K562 (cell line): ENCODE measurements around the gene BRD3. TPM values are rescaled to one million over a fixed set of nuclear protein-coding genes. Genes with fewer than 3 reads are reported as not detected.

Experiments
- ATAC-seq: fragments of 200-7000 bp; cut with Tn5 transposase; 3 replicates; pipeline ENCODE4 v1.9.1; 2020; ENCODE audit warnings: moderate library complexity
- BruUV-seq: library from RNA; stranded (reverse); fragments of 400-500 nt; replicated peaks from 2 replicates; lab custom pipeline; 2021; lab: Mats Ljungman, UMichigan
- CTCF ChIA-PET: fragments of 300-600 bp; formaldehyde crosslinking; extraction: SDS; loops from one replicate; lab custom pipeline; 2021; ENCODE audit warnings: low intra/inter-chr PET ratio; lab: Yijun Ruan, JAX
- POLR2A ChIA-PET: fragments of 300-600, 350-650 bp; sonication (Branson Sonifier 250); formaldehyde crosslinking; extraction: SDS; loops from one replicate; lab custom pipeline; 2021; ENCODE audit warnings: antibody characterized with exemption, inconsistent platforms; lab: Yijun Ruan, JAX
- DNase-seq, 4 experiments: peaks; one replicate each; pipeline versions ENCODE4 v3.0.0 to v3.0.0-alpha.2; 2011 to 2018; ENCODE audit warnings: low spot score in 3 of 4, mixed read lengths in 3 of 4; ENCODE audit errors: extremely low read depth in 1 of 4
- FAIRE-seq: peaks from 2 replicates; lab custom pipeline; 2011; peaks lifted over from hg19 to GRCh38; lab: Jason Lieb, UNC
- H2AFZ ChIP-seq: 2 replicates; pipeline ENCODE4 v1.6.0; 2011; ENCODE audit warnings: low read depth, low read length, control low read depth, inconsistent platforms
- H3K27ac ChIP-seq: fragments of 200-600 bp; 3 replicates; pipeline ENCODE4 v1.8.0; 2011; ENCODE audit warnings: low read depth, mild to moderate bottlenecking, control low read depth, inconsistent platforms, low read length, moderate library complexity, mixed read lengths; ENCODE audit errors: extremely low read depth
- H3K27me3 ChIP-seq, 2 experiments: fragments of 300-600 bp in 1 of 2; 2 replicates in 1 of 2; 3 replicates in 1 of 2; pipeline versions ENCODE4 v1.6.0 to v1.8.0; 2011; ENCODE audit warnings: inconsistent platforms in 2 of 2, low read length in 2 of 2, mild to moderate bottlenecking in 1 of 2, mixed read lengths in 1 of 2, moderate library complexity in 1 of 2; ENCODE audit not compliant: control insufficient read depth in 2 of 2, insufficient read depth in 2 of 2
- H3K36me3 ChIP-seq: fragments of 300-600 bp; 3 replicates; pipeline ENCODE4 v1.8.0; 2011; ENCODE audit warnings: mild to moderate bottlenecking, low read length, inconsistent platforms; ENCODE audit not compliant: control insufficient read depth, insufficient read depth
- H3K4me1 ChIP-seq, 2 experiments: fragments of 200-600 bp in 1 of 2; replicated peaks in 1 of 2; 2 replicates in 1 of 2; 3 replicates in 1 of 2; pipeline versions ENCODE4 v1.5.1 to v1.8.0; 2011; ENCODE audit warnings: inconsistent platforms in 2 of 2, low read length in 2 of 2, mild to moderate bottlenecking in 1 of 2, mixed read lengths in 1 of 2, moderate library complexity in 1 of 2; ENCODE audit not compliant: control insufficient read depth in 2 of 2, insufficient read depth in 2 of 2
- H3K4me2 ChIP-seq: 2 replicates; pipeline ENCODE4 v1.6.1; 2011; ENCODE audit warnings: low read length, control low read depth, inconsistent platforms, mixed read lengths; ENCODE audit not compliant: insufficient read depth
- H3K4me3 ChIP-seq: fragments of 200-600 bp; sonication (generic), shearing (Covaris generic); 2 replicates; pipeline ENCODE4 v1.5.1; 2016; ENCODE audit warnings: control low read depth, inconsistent platforms
- H3K79me2 ChIP-seq: fragments of 200-600 bp; 3 replicates; pipeline ENCODE4 v1.8.0; 2011; ENCODE audit warnings: low read length, inconsistent platforms; ENCODE audit not compliant: control insufficient read depth, insufficient read depth
- H3K9ac ChIP-seq, 2 experiments: 2 replicates each; pipeline versions ENCODE4 v1.6.0 to v1.6.1; 2011; ENCODE audit warnings: low read depth in 2 of 2, low read length in 2 of 2, control low read depth in 1 of 2, inconsistent platforms in 1 of 2, mild to moderate bottlenecking in 1 of 2, mixed read lengths in 1 of 2; ENCODE audit not compliant: insufficient read depth in 1 of 2
- H3K9me1 ChIP-seq: one replicate; pipeline ENCODE4 v1.6.0; 2011; ENCODE audit warnings: inconsistent platforms, mild to moderate bottlenecking, low read length, moderate library complexity; ENCODE audit not compliant: control insufficient read depth, insufficient read depth
- H3K9me3 ChIP-seq: replicated peaks from 2 replicates; pipeline ENCODE4 v1.5.1; 2011; ENCODE audit warnings: low read depth, low read length, inconsistent platforms; ENCODE audit not compliant: control insufficient read depth, insufficient read depth
- H4K20me1 ChIP-seq: replicated peaks from 2 replicates; pipeline ENCODE4 v1.6.1; 2011; ENCODE audit warnings: low read length, inconsistent platforms, mixed read lengths; ENCODE audit not compliant: control insufficient read depth, insufficient read depth
- CSDE1 ChIP-seq, 2 experiments: fragments of 450-650 bp; IDR thresholded peaks; 2 replicates each; pipeline ENCODE4 v1.6.1; 2016; ENCODE audit warnings: mild to moderate bottlenecking in 1 of 2
- SFPQ ChIP-seq: fragments of 200-400 bp; formaldehyde crosslinking; IDR thresholded peaks from 2 replicates; pipeline ENCODE4 v1.6.1; 2017; ENCODE audit warnings: mild to moderate bottlenecking, low read depth, low read length, moderate library complexity
- SREBF1 ChIP-seq: fragments of 150-350 bp; IDR thresholded peaks from 2 replicates; pipeline ENCODE4 v1.6.1; 2014; ENCODE audit warnings: antibody characterized with exemption, low read depth, low read length, borderline replicate concordance
- TAL1 ChIP-seq: fragments of 450-650 bp; IDR thresholded peaks from 2 replicates; pipeline ENCODE4 v1.6.1; 2016; ENCODE audit warnings: mild to moderate bottlenecking
- ZNF143 ChIP-seq: sonication (generic); formaldehyde crosslinking; IDR thresholded peaks from 2 replicates; pipeline ENCODE4 v1.9.0; 2022; ENCODE audit warnings: mild to moderate bottlenecking, missing genetic modification reagents
- ZNF584 ChIP-seq: fragments of 200-800 bp; sonication (Bioruptor generic); IDR thresholded peaks from 2 replicates; pipeline ENCODE4 v1.6.1; 2016; ENCODE audit warnings: low read depth, mild to moderate bottlenecking, missing genetic modification characterization, missing compliant biosample characterization
- WGBS: fragments of 100-300 bp; shearing (Covaris generic); methylation state at CpG from one replicate; pipeline ENCODE4 v1.1.6; 2016; ENCODE audit warnings: low coverage, mixed read lengths; ENCODE audit not compliant: insufficient coverage; ENCODE audit errors: missing lambda C conversion rate; 5-methylcytosine and 5-hydroxymethylcytosine counted together
- in situ Hi-C: fragments of 300-500 bp; cut with MboI; formaldehyde crosslinking; loops from 4 replicates; pipeline ENCODE4 v1.15.0; 2018; ENCODE audit warnings: inconsistent platforms, mixed read lengths
- intact Hi-C: fragments of 100-400 bp; cut with micrococcal nuclease; formaldehyde crosslinking; loops from 2 replicates; pipeline ENCODE4 v1.14.2; 2022
- polyA plus RNA-seq, 8 experiments: library from polyadenylated mRNA; depleted of rRNA in 4 of 8; stranded (reverse) in 5 of 8; unstranded in 3 of 8; fragments of >200 nt; fragmentation: Nextera tagmentation in 2 of 8; fragmentation: Illumina TruSeq in 1 of 8; extraction: Ambion mirVana in 2 of 8; extraction: Trizol in 1 of 8; gene quantifications; 2 replicates each; pipeline versions ENCODE4 v1.2.1 to v1.2.3, GENCODE V29; 2011 to 2014; ENCODE audit warnings: inconsistent platforms in 1 of 8, missing spikeins in 1 of 8
- total RNA-seq, 7 experiments: library from RNA; depleted of rRNA in 6 of 7; stranded (reverse); fragments of >200 nt in 6 of 7; fragmentation: Illumina TruSeq in 2 of 7; extraction: Trizol in 2 of 7; gene quantifications; 2 replicates each; pipeline versions ENCODE4 v1.2.1 to v1.2.3, GENCODE V29; 2011 to 2021; ENCODE audit warnings: low replicate concordance in 1 of 7
- TF ChIP-seq, protein P1 (sequence below): sonication (generic); formaldehyde crosslinking; IDR thresholded peaks from 2 replicates; pipeline ENCODE4 v1.8.0; 2023; ENCODE audit warnings: mild to moderate bottlenecking, missing genetic modification reagents

Gene BRD3
- total and polyA plus RNA-seq, 9 of the 15 experiments (the other 6 are each of a cell fraction or from before 2014, with no cell fraction given), result 0.82 to 37.1 (median 4.2) TPM

DNA sequence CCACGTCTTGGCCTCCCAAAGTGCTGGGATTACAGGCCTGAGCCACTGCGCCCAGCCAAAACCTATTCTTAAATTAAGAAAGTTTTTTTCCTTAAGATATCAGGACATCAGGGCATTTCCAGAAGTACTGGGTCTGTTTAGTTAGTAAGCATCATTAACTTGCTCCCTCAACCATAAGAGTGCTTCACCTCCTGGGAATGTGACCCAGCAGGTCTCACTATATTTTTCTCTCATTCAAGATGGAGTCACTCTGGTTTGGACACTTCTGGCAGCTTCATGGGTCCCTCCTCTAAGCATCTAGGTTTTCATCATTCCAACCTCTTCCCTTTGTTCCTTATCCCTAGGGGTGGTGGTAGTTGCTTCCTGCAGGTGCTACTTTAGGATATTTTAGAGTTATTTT lies 52.9 kb downstream of the BRD3 start:
- BruUV-seq, result no TSS peak
- Histone ChIP-seq H3K4me2 (no peak overlapping the region), H4K20me1 (no peaks in the 10 kb centered on the region), H2AFZ (no peak overlapping the region), H3K27me3 (peaks cover 3 to 9% of the 10 kb centered on the region in 2 experiments; a peak in 3 of 5 replicates), H3K4me3 (no peak overlapping the region), H3K79me2 (no peaks in the 10 kb centered on the region), H3K36me3 (no peaks in the 10 kb centered on the region), H3K9me1 (no peaks in the 10 kb centered on the region), H3K4me1 (peaks cover 0 to 3% of the 10 kb centered on the region in 2 experiments; a peak in 1 of 5 replicates), H3K27ac (no peak overlapping the region), H3K9me3 (peaks cover 3% of the 10 kb centered on the region; the same call in 1 of the 2 replicates), H3K9ac (no peak overlapping the region)
- 0% methylated on average over 2 of the region's 2 CpGs for WGBS
- in situ Hi-C loops (no loop called here), intact Hi-C loops (no loop called here)
- FAIRE-seq (no peak), ATAC-seq (no peak), DNase-seq (no peak)
- ChIA-PET POLR2A (no interaction called here), CTCF (no interaction called here)
- TF ChIP-seq SFPQ (no peak), ZNF143 (CRISPR knock-in tag) (no peak), TAL1 (no peak), SREBF1 (no peak), ZNF584 (CRISPR knock-in tag) (no peak), CSDE1 (IDR thresholded peaks at IDR 0.05) (no peak)
- TF ChIP-seq, protein P1, sequence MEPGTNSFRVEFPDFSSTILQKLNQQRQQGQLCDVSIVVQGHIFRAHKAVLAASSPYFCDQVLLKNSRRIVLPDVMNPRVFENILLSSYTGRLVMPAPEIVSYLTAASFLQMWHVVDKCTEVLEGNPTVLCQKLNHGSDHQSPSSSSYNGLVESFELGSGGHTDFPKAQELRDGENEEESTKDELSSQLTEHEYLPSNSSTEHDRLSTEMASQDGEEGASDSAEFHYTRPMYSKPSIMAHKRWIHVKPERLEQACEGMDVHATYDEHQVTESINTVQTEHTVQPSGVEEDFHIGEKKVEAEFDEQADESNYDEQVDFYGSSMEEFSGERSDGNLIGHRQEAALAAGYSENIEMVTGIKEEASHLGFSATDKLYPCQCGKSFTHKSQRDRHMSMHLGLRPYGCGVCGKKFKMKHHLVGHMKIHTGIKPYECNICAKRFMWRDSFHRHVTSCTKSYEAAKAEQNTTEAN (CRISPR knock-in tag), result no peak
